A673 (cell line): ENCODE results near the gene OOSP4A. TPM values are rescaled to one million over a fixed set of nuclear protein-coding genes. Genes with fewer than 3 reads are reported as not detected.

ENCODE experiments used
- BruUV-seq: library from RNA; stranded (reverse); fragments of 400-500 nt; replicated peaks from 2 replicates; lab custom pipeline; 2021; lab: Mats Ljungman, UMichigan
- CTCF ChIA-PET: fragments of 300-600 bp; sonication (Branson Sonifier 250); formaldehyde crosslinking; loops from one replicate; lab custom pipeline; 2022; ENCODE audit warnings: antibody characterized with exemption; lab: Charles Lee
- POLR2A ChIA-PET: fragments of 300-600 bp; sonication (Branson Sonifier 250); formaldehyde crosslinking; loops from one replicate; lab custom pipeline; 2022; ENCODE audit warnings: antibody characterized with exemption; ENCODE audit not compliant: low non-redundant PET; lab: Charles Lee
- DNase-seq: peaks from one replicate; pipeline ENCODE4 v3.0.0-alpha.2; 2015; ENCODE audit warnings: low spot score
- H3K27ac ChIP-seq: fragments of 200-600 bp; sonication (generic); 2 replicates; pipeline ENCODE4 v1.5.1; 2016; ENCODE audit warnings: mixed run types, low read depth, mild to moderate bottlenecking, mixed read lengths, antibody characterized with exemption, low read length; ENCODE audit not compliant: poor library complexity, severe bottlenecking
- H3K27me3 ChIP-seq: fragments of 200-600 bp; sonication (generic); replicated peaks from 2 replicates; pipeline ENCODE4 v1.6.1; 2017; ENCODE audit warnings: mixed run types, low read depth, mild to moderate bottlenecking, mixed read lengths, antibody characterized with exemption, low read length; ENCODE audit not compliant: insufficient read depth, poor library complexity
- H3K36me3 ChIP-seq: fragments of 200-600 bp; sonication (generic); 2 replicates; pipeline ENCODE4 v1.6.1; 2016; ENCODE audit warnings: mixed run types, mild to moderate bottlenecking, mixed read lengths, antibody characterized with exemption, low read length; ENCODE audit not compliant: insufficient read depth, poor library complexity, severe bottlenecking
- H3K4me1 ChIP-seq: fragments of 200-600 bp; sonication (generic); 2 replicates; pipeline ENCODE4 v1.6.1; 2017; ENCODE audit warnings: mixed run types, mild to moderate bottlenecking, mixed read lengths, antibody characterized with exemption, low read length; ENCODE audit not compliant: insufficient read depth, poor library complexity, severe bottlenecking
- H3K4me3 ChIP-seq: fragments of 200-600 bp; sonication (generic); 2 replicates; pipeline ENCODE4 v1.5.1; 2016; ENCODE audit warnings: low read depth, mixed run types, mild to moderate bottlenecking, mixed read lengths, low read length; ENCODE audit not compliant: poor library complexity, severe bottlenecking
- H3K9me3 ChIP-seq: fragments of 200-600 bp; sonication (generic); 2 replicates; pipeline ENCODE4 v1.6.1; 2016; ENCODE audit warnings: mixed run types, low read depth, mild to moderate bottlenecking, mixed read lengths, antibody characterized with exemption, low read length; ENCODE audit not compliant: poor library complexity, severe bottlenecking
- CTCF ChIP-seq: fragments of 300-800, 200-600 bp; sonication (generic); conservative IDR thresholded peaks from 2 replicates; pipeline ENCODE4 v1.5.1; 2017; ENCODE audit warnings: low read depth, mild to moderate bottlenecking, antibody characterized with exemption, low read length, moderate library complexity, mixed read lengths
- EZH2 ChIP-seq: fragments of 200-600 bp; sonication (generic); IDR thresholded peaks from 2 replicates; pipeline ENCODE4 v1.6.1; 2017; ENCODE audit warnings: borderline replicate concordance, low read depth, mild to moderate bottlenecking, mixed read lengths, antibody characterized with exemption, low read length; ENCODE audit not compliant: poor library complexity, severe bottlenecking
- intact Hi-C: fragments of 100-400 bp; cut with micrococcal nuclease; formaldehyde crosslinking; loops from one replicate; pipeline ENCODE4 v1.10.0; 2022; ENCODE audit not compliant: unreplicated experiment
- total RNA-seq: library from RNA; stranded (reverse); gene quantifications from 2 replicates; pipeline ENCODE4 v1.2.3, GENCODE V29; 2021

OOSP4A gene
- total RNA-seq, 1 experiment from 2014 or later = not detected

- Histone ChIP-seq H3K36me3 (no peaks in the 10 kb centered on the region), H3K4me1 (no peaks in the 10 kb centered on the region), H3K4me3 (no peak within 1 kb of the TSS), H3K27me3 (no peaks in the 10 kb centered on the region), H3K9me3 (no peaks in the 10 kb centered on the region), H3K27ac (no peak within 1 kb of the TSS)
- TF ChIP-seq CTCF (no peak), EZH2 (no peak)
- CTCF ChIA-PET = no interaction called here
- POLR2A ChIA-PET = interaction anchor here (0.6 kb wide), 1 partner anchor 246 kb away, joined by 4 read pairs; no protein-coding TSS in a partner anchor
- no TSS peak for BruUV-seq
- intact Hi-C loops = no loop called here
- DNase-seq = no peak
Measured at GRCh38 chr11:60016881-60017280, 53.0 kb downstream of the OOSP4A start, which contains the start of gene OOSP4B. TSS of gene OOSP4B (plus strand) at chr11:60017181.

GRCh38 chr11:60018058-60018457 lies 54.2 kb downstream of the OOSP4A start:
- TF ChIP-seq EZH2 (no peak), CTCF (no peak)
- Histone ChIP-seq H3K9me3 (no peaks in the 10 kb centered on the region), H3K4me3 (no peak overlapping the region), H3K27ac (no peak overlapping the region), H3K4me1 (no peaks in the 10 kb centered on the region), H3K27me3 (no peaks in the 10 kb centered on the region), H3K36me3 (no peaks in the 10 kb centered on the region)
- intact Hi-C loops = no loop called here
- POLR2A ChIA-PET = no interaction called here
- BruUV-seq = no TSS peak
- no peak for DNase-seq
- CTCF ChIA-PET = no interaction called here

Other genes with a start within 250 kb of the OOSP4A start
- gene STX3, start 208.7 kb upstream of the OOSP4A start, total RNA-seq = 10.1 and 16.0 TPM in 2 replicates
- gene MRPL16, start 153.3 kb upstream of the OOSP4A start, total RNA-seq = 53.4 and 57.5 TPM in 2 replicates
- gene CBLIF, start 118.5 kb upstream of the OOSP4A start, total RNA-seq = not detected in 2 replicates
- gene TCN1, start 97.5 kb upstream of the OOSP4A start, total RNA-seq = not detected in 2 replicates
- not detected in 2 replicates for gene OOSP3, start 85.3 kb upstream of the OOSP4A start, total RNA-seq
- not detected in 2 replicates for gene OOSP1, start 25.6 kb upstream of the OOSP4A start, total RNA-seq
- not detected in 2 replicates for gene OOSP4B, start 53.1 kb downstream of the OOSP4A start, total RNA-seq
- not detected in 2 replicates for gene OOSP2, start 76.4 kb downstream of the OOSP4A start, total RNA-seq
- not detected in 2 replicates for gene MS4A3, start 92.6 kb downstream of the OOSP4A start, total RNA-seq
- gene MS4A2, start 124.6 kb downstream of the OOSP4A start, total RNA-seq = not detected in 2 replicates
- not detected in 2 replicates for gene MS4A6A, start 219.1 kb downstream of the OOSP4A start, total RNA-seq